ENCODE data around the gene NAA60.

DNA sequence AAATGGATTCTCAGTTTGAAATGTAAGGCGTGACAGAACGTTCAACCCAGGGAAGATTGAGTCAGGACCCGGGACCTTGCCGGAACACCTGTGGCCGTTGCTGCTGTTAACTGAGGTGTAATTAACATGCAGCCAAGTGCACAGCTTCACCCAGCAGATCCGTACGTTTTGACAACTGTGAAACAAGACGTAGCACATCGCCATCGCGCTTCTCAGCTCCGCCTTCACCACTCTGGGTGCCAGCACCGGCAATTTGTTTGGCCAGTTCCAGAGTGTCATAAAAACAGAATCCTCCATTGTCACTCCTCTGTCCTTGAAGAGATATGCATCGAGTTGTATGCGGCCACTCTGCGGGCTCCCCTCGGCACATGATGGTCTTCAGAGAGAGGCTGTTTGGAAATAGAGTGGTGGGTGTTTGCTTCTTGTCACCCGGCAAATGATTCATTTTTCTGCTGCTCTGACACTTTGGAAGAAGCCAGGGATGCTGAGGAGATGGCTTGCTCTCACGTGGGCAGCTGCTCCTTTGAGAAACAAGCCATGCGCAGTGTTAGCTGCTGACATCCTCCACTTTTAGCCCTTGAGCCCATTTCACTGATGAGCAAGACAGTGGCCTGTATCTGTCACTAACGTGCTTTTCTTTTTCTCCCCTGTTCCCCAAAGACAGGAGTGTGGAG is 22.6 kb downstream of the NAA60 start:
- TF ChIP-seq, protein P1, sequence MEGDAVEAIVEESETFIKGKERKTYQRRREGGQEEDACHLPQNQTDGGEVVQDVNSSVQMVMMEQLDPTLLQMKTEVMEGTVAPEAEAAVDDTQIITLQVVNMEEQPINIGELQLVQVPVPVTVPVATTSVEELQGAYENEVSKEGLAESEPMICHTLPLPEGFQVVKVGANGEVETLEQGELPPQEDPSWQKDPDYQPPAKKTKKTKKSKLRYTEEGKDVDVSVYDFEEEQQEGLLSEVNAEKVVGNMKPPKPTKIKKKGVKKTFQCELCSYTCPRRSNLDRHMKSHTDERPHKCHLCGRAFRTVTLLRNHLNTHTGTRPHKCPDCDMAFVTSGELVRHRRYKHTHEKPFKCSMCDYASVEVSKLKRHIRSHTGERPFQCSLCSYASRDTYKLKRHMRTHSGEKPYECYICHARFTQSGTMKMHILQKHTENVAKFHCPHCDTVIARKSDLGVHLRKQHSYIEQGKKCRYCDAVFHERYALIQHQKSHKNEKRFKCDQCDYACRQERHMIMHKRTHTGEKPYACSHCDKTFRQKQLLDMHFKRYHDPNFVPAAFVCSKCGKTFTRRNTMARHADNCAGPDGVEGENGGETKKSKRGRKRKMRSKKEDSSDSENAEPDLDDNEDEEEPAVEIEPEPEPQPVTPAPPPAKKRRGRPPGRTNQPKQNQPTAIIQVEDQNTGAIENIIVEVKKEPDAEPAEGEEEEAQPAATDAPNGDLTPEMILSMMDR (conservative IDR thresholded peaks at IDR 0.05; ENCODE audit: low read depth, low read length): no peak
- TF ChIP-seq EZH2 (IDR thresholded peaks at IDR 0.05; ENCODE audit: borderline replicate concordance, low read depth, low read length, poor library complexity, severe bottlenecking): no peak
